Hepatocyte (in vitro differentiated cells): ENCODE measurements around the gene DNAJB13. TPM values are rescaled to one million over a fixed set of nuclear protein-coding genes. Genes with fewer than 3 reads are reported as not detected.
A peak's percentile ranks its signal among the peaks of the same experiment; 100 is the strongest.

Experiments used
- DNase-seq: peaks from one replicate; pipeline ENCODE4 v3.0.0-alpha.2; 2016; ENCODE audit warnings: low spot score
- H2AFZ ChIP-seq: fragments of 200-600 bp; sonication (generic); 2 replicates; pipeline ENCODE4 v1.6.0; 2016; ENCODE audit warnings: antibody characterized with exemption, mild to moderate bottlenecking
- H3K27ac ChIP-seq: fragments of 200-600 bp; sonication (generic); 2 replicates; pipeline ENCODE4 v1.5.1; 2016; ENCODE audit warnings: mild to moderate bottlenecking
- H3K27me3 ChIP-seq: fragments of 200-600 bp; sonication (generic); 2 replicates; pipeline ENCODE4 v1.6.1; 2016
- H3K36me3 ChIP-seq: fragments of 200-600 bp; sonication (generic); replicated peaks from 2 replicates; pipeline ENCODE4 v1.5.1; 2016; ENCODE audit warnings: low read depth; ENCODE audit not compliant: insufficient read depth
- H3K4me1 ChIP-seq: fragments of 200-600 bp; sonication (generic); 2 replicates; pipeline ENCODE4 v1.5.1; 2016; ENCODE audit warnings: mild to moderate bottlenecking, moderate library complexity; ENCODE audit not compliant: insufficient read depth
- H3K4me2 ChIP-seq: fragments of 200-600 bp; sonication (generic); 2 replicates; pipeline ENCODE4 v1.6.0; 2016
- H3K4me3 ChIP-seq: fragments of 200-600 bp; sonication (generic); 2 replicates; pipeline ENCODE4 v1.5.1; 2016; ENCODE audit warnings: mild to moderate bottlenecking
- H3K79me2 ChIP-seq: fragments of 200-600 bp; sonication (generic); 2 replicates; pipeline ENCODE4 v1.6.0; 2017; ENCODE audit warnings: mild to moderate bottlenecking
- H3K9me2 ChIP-seq: fragments of 200-600 bp; sonication (generic); replicated peaks from 2 replicates; pipeline ENCODE4 v1.6.0; 2017; ENCODE audit warnings: mild to moderate bottlenecking; ENCODE audit not compliant: insufficient read depth
- H3K9me3 ChIP-seq: fragments of 200-600 bp; sonication (generic); 2 replicates; pipeline ENCODE4 v1.5.1; 2016; ENCODE audit warnings: low read depth, mild to moderate bottlenecking
- H4K20me1 ChIP-seq: fragments of 200-600 bp; sonication (generic); 2 replicates; pipeline ENCODE4 v1.6.0; 2016; ENCODE audit warnings: mild to moderate bottlenecking; ENCODE audit not compliant: insufficient read depth, poor library complexity, severe bottlenecking
- CTCF ChIP-seq: fragments of 200-600 bp; sonication (generic); IDR thresholded peaks from 2 replicates; pipeline ENCODE4 v1.5.1; 2016; ENCODE audit warnings: antibody characterized with exemption, mild to moderate bottlenecking; ENCODE audit not compliant: poor library complexity
- EZH2 ChIP-seq: fragments of 200-600 bp; sonication (generic); IDR thresholded peaks from 2 replicates; pipeline ENCODE4 v1.6.1; 2016; ENCODE audit warnings: antibody characterized with exemption, mild to moderate bottlenecking, borderline replicate concordance
- EZH2phosphoT487 ChIP-seq: fragments of 200-600 bp; sonication (generic); IDR thresholded peaks from one replicate; pipeline ENCODE4 v1.6.1; 2018; ENCODE audit warnings: antibody characterized with exemption, mild to moderate bottlenecking, low read depth, moderate library complexity; ENCODE audit not compliant: unreplicated experiment, severe bottlenecking
- WGBS: methylation state at CpG from one replicate; pipeline ENCODE4 v1.1.6; 2016; ENCODE audit warnings: low lambda C conversion rate; ENCODE audit errors: missing lambda C conversion rate; 5-methylcytosine and 5-hydroxymethylcytosine counted together
- polyA plus RNA-seq: library from polyadenylated mRNA; unstranded; fragments of >200 nt; fragmentation: Nextera tagmentation; extraction: Ambion mirVana; gene quantifications from 2 replicates; pipeline ENCODE4 v1.2.1, GENCODE V29; 2016
- total RNA-seq: library from RNA; depleted of rRNA; stranded (reverse); fragments of >200 nt; gene quantifications from 2 replicates; pipeline ENCODE4 v1.2.3, GENCODE V29; 2014

The DNAJB13 gene
- total and polyA plus RNA-seq, 2 experiments from 2014 or later, result 0.70 TPM; not detected in 1

GRCh38 chr11:73929388-73929787 is 21.4 kb upstream of the DNAJB13 start:
- no peak overlapping the region for H3K4me2 ChIP-seq

GRCh38 chr11:73931039-73931645 is 19.7 kb upstream of the DNAJB13 start:
- no peak overlapping the region for H3K4me2 ChIP-seq
- WGBS, result 69% methylated on average over 7 of the region's 7 CpGs
- no peaks in the 10 kb centered on the region for H3K4me1 ChIP-seq
- no peak overlapping the region for H3K27ac ChIP-seq
- H2AFZ ChIP-seq, result no peak overlapping the region
- H3K9me3 ChIP-seq, result no peaks in the 10 kb centered on the region
- no peaks in the 10 kb centered on the region for H3K79me2 ChIP-seq
- H3K36me3 ChIP-seq, result no peaks in the 10 kb centered on the region
- TF ChIP-seq EZH2phosphoT487 (no peak), EZH2 (no peak), CTCF (peak; percentile 54)
- H3K4me3 ChIP-seq, result no peak overlapping the region
- DNase-seq, result peak; percentile 80
- no peaks in the 10 kb centered on the region for H3K27me3 ChIP-seq
- no peaks in the 10 kb centered on the region for H4K20me1 ChIP-seq
- no peaks in the 10 kb centered on the region for H3K9me2 ChIP-seq

More at GRCh38 chr11:73929388-73929787, 21.4 kb upstream of the DNAJB13 start:
- no peak overlapping the region for H3K27ac ChIP-seq
- 96% methylated on average over 2 of the region's 2 CpGs for WGBS
- no peaks in the 10 kb centered on the region for H3K4me1 ChIP-seq
- H3K4me3 ChIP-seq, result no peak overlapping the region
- H3K9me2 ChIP-seq, result no peaks in the 10 kb centered on the region
- H4K20me1 ChIP-seq, result no peaks in the 10 kb centered on the region
- DNase-seq, result no peak
- H2AFZ ChIP-seq, result no peak overlapping the region
- TF ChIP-seq EZH2 (no peak), EZH2phosphoT487 (no peak), CTCF (no peak)
- no peaks in the 10 kb centered on the region for H3K36me3 ChIP-seq
- no peaks in the 10 kb centered on the region for H3K27me3 ChIP-seq
- H3K9me3 ChIP-seq, result no peaks in the 10 kb centered on the region
- no peaks in the 10 kb centered on the region for H3K79me2 ChIP-seq

GRCh38 chr11:73931951-73932350 is 18.9 kb upstream of the DNAJB13 start:
- TF ChIP-seq EZH2phosphoT487 (no peak), EZH2 (no peak), CTCF (no peak)
- no peak for DNase-seq
- Histone ChIP-seq H3K79me2 (no peaks in the 10 kb centered on the region), H4K20me1 (no peaks in the 10 kb centered on the region), H3K36me3 (no peaks in the 10 kb centered on the region), H3K4me1 (no peaks in the 10 kb centered on the region), H2AFZ (no peak overlapping the region), H3K4me3 (no peak overlapping the region), H3K27me3 (no peaks in the 10 kb centered on the region), H3K9me3 (no peaks in the 10 kb centered on the region), H3K4me2 (no peak overlapping the region), H3K27ac (no peak overlapping the region), H3K9me2 (no peaks in the 10 kb centered on the region)
- 98% methylated on average over 6 of the region's 6 CpGs for WGBS
